SK-N-SH (cell line): ENCODE measurements around the gene ARGLU1. TPM values are rescaled to one million over a fixed set of nuclear protein-coding genes. Genes with fewer than 3 reads are reported as not detected.

Source experiments
- CTCF ChIA-PET: fragments of 300-600, 350-600 bp; formaldehyde crosslinking; extraction: SDS; loops from one replicate; lab custom pipeline; 2021; lab: Yijun Ruan, JAX
- POLR2A ChIA-PET: fragments of 350-600 bp; sonication (Branson Sonifier 250); formaldehyde crosslinking; extraction: SDS; loops from one replicate; lab custom pipeline; 2020; ENCODE audit warnings: antibody characterized with exemption, inconsistent platforms; lab: Yijun Ruan, JAX
- DNase-seq: peaks from one replicate; pipeline ENCODE4 v3.0.0; 2012
- H2AFZ ChIP-seq: fragments of 200-600 bp; sonication (generic); 2 replicates; pipeline ENCODE4 v1.8.1; 2016; ENCODE audit warnings: antibody characterized with exemption, mild to moderate bottlenecking, low read depth
- H3F3A ChIP-seq: fragments of 200-600 bp; sonication (generic); replicated peaks from 2 replicates; pipeline ENCODE3; 2016; ENCODE audit warnings: antibody characterized with exemption, mild to moderate bottlenecking; ENCODE audit not compliant: insufficient read depth
- H3K27ac ChIP-seq, 2 experiments: fragments of 200-500 bp in 1 of 2; fragments of 200-600 bp in 1 of 2; sonication (Bioruptor generic) in 1 of 2; sonication (generic), shearing (Covaris generic) in 1 of 2; 2 replicates each; pipeline versions ENCODE4 v1.5.1 to v1.6.1; 2014 to 2016; ENCODE audit warnings: low read depth in 2 of 2, inconsistent platforms in 1 of 2, low read length in 1 of 2, mild to moderate bottlenecking in 1 of 2, mixed read lengths in 1 of 2
- H3K27me3 ChIP-seq: fragments of 200-600 bp; sonication (generic), shearing (Covaris generic); 2 replicates; pipeline ENCODE4 v1.6.1; 2016; ENCODE audit warnings: mixed run types; ENCODE audit not compliant: insufficient read depth
- H3K36me3 ChIP-seq, 2 experiments: fragments of 200-500 bp in 1 of 2; fragments of 200-600 bp in 1 of 2; sonication (Bioruptor generic) in 1 of 2; sonication (generic) in 1 of 2; replicated peaks in 1 of 2; 2 replicates each; pipeline versions ENCODE3 to v1.5.1; 2014 to 2016; ENCODE audit warnings: low read length in 1 of 2, mild to moderate bottlenecking in 1 of 2; ENCODE audit not compliant: insufficient read depth in 2 of 2, control insufficient read depth in 1 of 2
- H3K4me1 ChIP-seq, 2 experiments: fragments of 200-500 bp in 1 of 2; fragments of 200-600 bp in 1 of 2; sonication (Bioruptor generic) in 1 of 2; sonication (generic), shearing (Covaris generic) in 1 of 2; 2 replicates each; pipeline versions ENCODE4 v1.5.1 to v1.6.1; 2014 to 2016; ENCODE audit warnings: low read depth in 1 of 2, low read length in 1 of 2, mixed run types in 1 of 2; ENCODE audit not compliant: insufficient read depth in 2 of 2, control insufficient read depth in 1 of 2
- H3K4me2 ChIP-seq: fragments of 200-600 bp; sonication (generic), shearing (Covaris generic); 2 replicates; pipeline ENCODE4 v1.6.1; 2017; ENCODE audit warnings: mixed run types
- H3K4me3 ChIP-seq, 2 experiments: fragments of 200-500 bp in 1 of 2; fragments of 200-600 bp in 1 of 2; sonication (Bioruptor generic) in 1 of 2; sonication (generic), shearing (Covaris generic) in 1 of 2; 2 replicates each; pipeline versions ENCODE4 v1.5.1 to v1.8.1; 2014 to 2016; ENCODE audit warnings: low read depth in 2 of 2, inconsistent platforms in 1 of 2, low read length in 1 of 2, mild to moderate bottlenecking in 1 of 2, mixed read lengths in 1 of 2, moderate library complexity in 1 of 2
- H3K79me2 ChIP-seq: fragments of 200-600 bp; sonication (generic); 2 replicates; pipeline ENCODE4 v1.8.1; 2017; ENCODE audit warnings: mild to moderate bottlenecking; ENCODE audit not compliant: insufficient read depth
- H3K9ac ChIP-seq: fragments of 200-600 bp; sonication (generic); 2 replicates; pipeline ENCODE4 v1.6.1; 2017; ENCODE audit warnings: mixed run types
- H3K9me2 ChIP-seq: fragments of 200-600 bp; sonication (generic); 2 replicates; pipeline ENCODE4 v1.6.1; 2017; ENCODE audit warnings: mixed run types
- H3K9me3 ChIP-seq: fragments of 200-600 bp; sonication (generic); 2 replicates; pipeline ENCODE4 v1.6.1; 2017; ENCODE audit warnings: mixed run types, mild to moderate bottlenecking, moderate library complexity
- H4K20me1 ChIP-seq: fragments of 200-600 bp; sonication (generic); 2 replicates; pipeline ENCODE4 v1.6.1; 2017; ENCODE audit warnings: mild to moderate bottlenecking, mixed run types; ENCODE audit not compliant: insufficient read depth
- CHD2 ChIP-seq: fragments of 150-350 bp; IDR thresholded peaks from 2 replicates; pipeline ENCODE4 v1.6.1; 2018; ENCODE audit warnings: low read length; ENCODE audit not compliant: partially characterized antibody
- FOSL2 ChIP-seq: IDR thresholded peaks from 2 replicates; pipeline ENCODE4 v1.4.0; 2012; ENCODE audit warnings: low read depth, mild to moderate bottlenecking, moderate library complexity, borderline replicate concordance
- FOXJ3 ChIP-seq: sonication (generic); formaldehyde crosslinking; IDR thresholded peaks from 2 replicates; pipeline ENCODE4 v1.5.1; 2020; ENCODE audit warnings: mild to moderate bottlenecking, missing genetic modification reagents
- FOXM1 ChIP-seq: IDR thresholded peaks from 2 replicates; pipeline ENCODE4 v1.4.0; 2012; ENCODE audit warnings: low read depth, mild to moderate bottlenecking
- IRF3 ChIP-seq: fragments of 150-350 bp; IDR thresholded peaks from 2 replicates; pipeline ENCODE4 v1.6.1; 2016; ENCODE audit warnings: mild to moderate bottlenecking, low read depth, low read length
- MAX ChIP-seq: IDR thresholded peaks from 2 replicates; pipeline ENCODE4 v1.4.0; 2012; ENCODE audit warnings: low read depth
- RAD21 ChIP-seq: IDR thresholded peaks from 2 replicates; pipeline ENCODE4 v1.6.1; 2012; ENCODE audit warnings: mild to moderate bottlenecking, low read length
- SIN3A ChIP-seq: IDR thresholded peaks from 2 replicates; pipeline ENCODE4 v1.6.1; 2012; ENCODE audit warnings: low read depth, mild to moderate bottlenecking, low read length, moderate library complexity, borderline replicate concordance
- SMC3 ChIP-seq: IDR thresholded peaks from 2 replicates; pipeline ENCODE4 v1.6.1; 2012; ENCODE audit warnings: low read depth, low read length, improper control_type of control experiment
- TCF12 ChIP-seq: IDR thresholded peaks from 2 replicates; pipeline ENCODE4 v1.4.0; 2012
- TEAD4 ChIP-seq: IDR thresholded peaks from 2 replicates; pipeline ENCODE4 v1.4.0; 2012; ENCODE audit warnings: mild to moderate bottlenecking, borderline replicate concordance; ENCODE audit not compliant: insufficient read depth
- USF2 ChIP-seq: fragments of 150-350 bp; IDR thresholded peaks from 2 replicates; pipeline ENCODE4 v1.6.1; 2017; ENCODE audit warnings: antibody characterized with exemption, low read length, low read depth, borderline replicate concordance
- WGBS: methylation state at CpG from one replicate; pipeline ENCODE4 v1.1.6; 2017; ENCODE audit warnings: low lambda C conversion rate; 5-methylcytosine and 5-hydroxymethylcytosine counted together
- polyA plus RNA-seq, 3 experiments: library from polyadenylated mRNA; depleted of rRNA; stranded (reverse); fragments of >200 nt; gene quantifications; 2 replicates each; pipeline ENCODE4 v1.2.3, GENCODE V29; 2012

Gene ARGLU1
- polyA plus RNA-seq, 1 of the 3 experiments (the other 2 are of a cell fraction): 101 TPM

DNA sequence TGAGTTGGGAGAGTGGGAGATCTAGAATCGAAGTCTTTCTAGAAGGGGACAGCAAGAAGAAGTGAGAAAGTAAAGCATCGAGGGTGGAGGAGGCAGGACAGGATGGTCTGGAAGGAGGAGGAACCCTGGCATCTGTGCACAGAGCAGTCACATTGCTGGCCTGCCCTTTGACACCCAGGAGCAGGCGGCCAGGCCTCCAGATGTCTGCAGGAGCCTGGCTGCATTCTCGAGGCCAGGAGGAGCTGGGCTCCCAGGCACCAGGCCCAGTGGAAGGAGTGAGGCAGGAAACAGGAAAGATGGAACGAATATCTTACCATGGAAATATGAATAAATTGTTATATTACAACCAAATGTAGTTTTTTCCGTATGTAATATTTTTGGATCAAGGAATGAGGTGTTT is 27.7 kb upstream of the ARGLU1 start:
- H3K4me2 ChIP-seq: no peak overlapping the region
- H3K27ac ChIP-seq: no peak overlapping the region
- no peaks in the 10 kb centered on the region for H3K79me2 ChIP-seq
- peaks cover 0 to 9% of the 10 kb centered on the region in 2 experiments; a peak in 1 of 4 replicates for H3K4me1 ChIP-seq
- POLR2A ChIA-PET: no interaction called here
- no peaks in the 10 kb centered on the region for H3K9me3 ChIP-seq
- H3K9me2 ChIP-seq: no peaks in the 10 kb centered on the region
- no peak for DNase-seq
- no peak overlapping the region for H2AFZ ChIP-seq
- WGBS: 50% methylated on average over 6 of the region's 6 CpGs
- no peak overlapping the region for H3K4me3 ChIP-seq
- TF ChIP-seq TEAD4: no peak
- no peak for TF ChIP-seq FOXM1
- TF ChIP-seq IRF3: no peak
- no peak for TF ChIP-seq USF2
- no peak for TF ChIP-seq TCF12
- no peak for TF ChIP-seq MAX
- TF ChIP-seq SIN3A: no peak
- TF ChIP-seq SMC3: no peak
- no peak for TF ChIP-seq FOSL2
- TF ChIP-seq CHD2: no peak
- no peak for TF ChIP-seq RAD21
- CTCF ChIA-PET: interaction anchor here (1.4 to 1.8 kb wide), 2 partner anchors 11 to 25 kb away, joined by 4 to 5 read pairs; no protein-coding TSS in a partner anchor
- no peaks in the 10 kb centered on the region for H4K20me1 ChIP-seq
- H3K36me3 ChIP-seq: no peaks in the 10 kb centered on the region
- H3K9ac ChIP-seq: no peak overlapping the region
- H3K27me3 ChIP-seq: no peaks in the 10 kb centered on the region; the same call in 1 of the 2 replicates
- no peaks in the 10 kb centered on the region for H3F3A ChIP-seq

DNA sequence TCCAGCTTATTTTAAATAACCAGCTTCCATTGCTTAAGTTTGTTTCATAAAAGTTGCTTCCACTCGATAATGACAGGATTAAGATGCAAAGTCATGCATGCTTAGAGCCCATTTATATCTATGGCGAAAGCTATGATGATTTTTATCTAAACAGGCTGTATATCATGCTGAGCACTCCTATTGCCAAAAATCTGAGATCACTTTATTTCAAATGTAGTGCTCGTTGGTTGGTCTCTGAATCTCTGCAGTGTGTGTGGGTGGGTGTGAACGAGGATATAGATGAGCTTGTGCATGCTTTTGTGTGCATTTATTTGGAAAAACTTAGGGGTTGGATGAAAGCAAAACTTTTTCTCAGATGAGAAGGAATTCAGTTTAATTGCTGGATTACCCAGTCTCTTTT is 27.0 kb upstream of the ARGLU1 start:
- no peaks in the 10 kb centered on the region; the same call in 1 of the 2 replicates for H3K27me3 ChIP-seq
- no peak overlapping the region for H3K4me3 ChIP-seq
- H3K9me2 ChIP-seq: no peaks in the 10 kb centered on the region
- H3K27ac ChIP-seq: no peak overlapping the region
- no peaks in the 10 kb centered on the region for H3K79me2 ChIP-seq
- H3K36me3 ChIP-seq: no peaks in the 10 kb centered on the region
- H3K4me2 ChIP-seq: no peak overlapping the region
- peaks cover 0 to 9% of the 10 kb centered on the region in 2 experiments; a peak in 1 of 4 replicates for H3K4me1 ChIP-seq
- no peaks in the 10 kb centered on the region for H3F3A ChIP-seq
- CTCF ChIA-PET: interaction anchor here (1.4 to 1.8 kb wide), 2 partner anchors 11 to 25 kb away, joined by 4 to 5 read pairs; no protein-coding TSS in a partner anchor
- H2AFZ ChIP-seq: no peak overlapping the region
- POLR2A ChIA-PET: no interaction called here
- TF ChIP-seq TCF12 (no peak), FOXJ3 (CRISPR knock-in tag) (no peak)
- TF ChIP-seq, all 33 proteins: peak for 0
- H3K9me3 ChIP-seq: no peaks in the 10 kb centered on the region
- 46% methylated on average over 4 of the region's 4 CpGs for WGBS
- DNase-seq: no peak
- no peak overlapping the region for H3K9ac ChIP-seq
- no peaks in the 10 kb centered on the region for H4K20me1 ChIP-seq
